NCI-H510A treated with DMSO at 0.1 percent for 48 hours (cell line): Measurements from ENCODE around the gene APOL3.
"Not testable (repeated sequence)": the region's sequence is repeated elsewhere in the genome, so short reads cannot be mapped to it uniquely, and the experiment has no call there.

ENCODE experiments used
- DNase-seq: peaks from one replicate; lab custom pipeline; 2025; lab: John Stamatoyannopoulos, UW

Gene APOL3

DNA sequence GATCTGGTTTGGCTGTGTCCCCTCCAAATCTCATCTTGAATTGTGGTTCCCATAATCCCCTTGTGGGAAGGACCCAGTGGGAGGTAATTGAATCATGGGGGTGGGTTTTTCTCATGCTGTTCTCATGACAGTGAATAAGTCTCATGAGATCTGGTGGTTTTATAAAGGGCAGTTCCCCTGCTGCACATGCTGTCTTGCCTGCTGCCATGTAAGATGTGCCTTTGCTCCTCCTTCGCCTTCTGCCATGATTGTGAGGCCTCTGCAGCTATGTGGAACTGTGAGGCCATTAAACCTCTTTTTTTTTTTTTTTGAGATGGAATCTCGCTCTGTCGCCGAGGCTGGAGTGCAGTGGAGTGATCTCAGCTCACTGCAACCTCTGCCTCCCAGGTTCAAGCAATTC lies 59.6 kb downstream of the APOL3 start:
- not testable (repeated sequence) for DNase-seq

DNA sequence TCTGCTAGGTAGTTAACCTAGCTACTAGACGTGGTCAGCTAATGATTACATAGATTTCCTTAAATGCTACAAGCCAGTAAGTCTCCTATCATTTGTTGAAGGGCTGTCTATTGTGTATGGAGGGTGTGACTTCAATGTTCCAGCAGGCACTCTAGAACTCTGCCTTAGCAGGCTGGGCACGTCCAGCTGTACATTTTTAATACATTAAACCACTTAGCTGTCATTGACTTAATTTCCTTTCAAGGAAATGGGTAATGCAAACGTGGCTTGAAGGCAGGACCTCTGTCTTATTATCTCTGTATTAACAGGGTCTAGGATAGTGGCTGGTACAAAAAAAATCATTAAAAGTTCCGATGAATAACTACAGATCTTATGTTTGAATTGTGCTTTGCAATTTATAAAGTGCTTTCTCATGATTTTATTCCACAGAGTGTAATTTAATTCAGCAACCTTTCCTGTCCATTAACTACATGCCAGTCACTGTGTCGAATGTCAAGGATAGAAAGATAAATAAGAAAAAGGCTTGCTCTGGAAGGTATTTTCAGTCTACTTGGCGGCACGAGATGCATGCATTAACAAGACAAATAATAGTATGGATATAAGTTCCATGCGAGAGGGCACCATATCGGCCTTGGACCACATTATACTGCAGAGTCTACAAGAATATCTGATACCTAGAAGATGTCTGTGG lies 60.3 kb downstream of the APOL3 start:
- no peak for DNase-seq

DNA sequence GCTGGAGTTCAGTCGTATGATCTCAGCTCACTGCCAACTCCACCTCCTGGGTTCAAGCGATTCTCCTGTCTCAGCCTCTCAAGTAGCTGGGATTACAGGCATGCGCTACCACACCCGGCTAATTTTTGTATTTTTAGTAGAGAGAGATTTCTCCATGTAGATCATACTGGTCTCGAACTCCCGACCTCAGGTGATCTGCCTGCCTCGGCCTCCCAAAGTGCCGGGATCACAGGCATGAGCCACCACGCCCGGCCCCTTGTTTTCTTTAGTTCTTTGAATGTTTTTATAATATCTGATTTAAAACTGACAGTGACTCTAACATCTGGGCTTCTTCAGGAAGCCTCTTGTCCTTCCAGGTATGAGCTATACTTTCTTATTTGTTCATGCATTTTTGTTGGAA lies 61.0 kb downstream of the APOL3 start:
- DNase-seq, result not testable (repeated sequence)

DNA sequence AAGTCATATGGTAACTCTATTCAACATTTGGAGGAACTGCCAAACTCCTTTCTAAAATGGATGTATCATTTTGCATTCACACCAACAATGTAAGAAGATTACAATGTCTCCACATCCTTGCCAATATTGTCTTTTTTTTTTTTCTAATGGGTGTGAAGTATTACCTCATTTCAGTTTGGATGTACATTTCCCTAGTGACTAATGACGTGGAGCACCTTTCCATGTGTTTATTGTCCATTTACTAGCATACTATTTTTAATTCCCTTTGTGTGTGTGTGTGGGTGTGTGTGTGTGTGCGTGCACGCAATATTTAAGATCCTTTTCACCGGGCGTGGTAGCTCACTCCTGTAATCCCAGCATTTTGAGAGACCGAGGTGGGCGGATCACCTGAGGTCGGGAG lies 62.7 kb downstream of the APOL3 start:
- DNase-seq, result no peak

DNA sequence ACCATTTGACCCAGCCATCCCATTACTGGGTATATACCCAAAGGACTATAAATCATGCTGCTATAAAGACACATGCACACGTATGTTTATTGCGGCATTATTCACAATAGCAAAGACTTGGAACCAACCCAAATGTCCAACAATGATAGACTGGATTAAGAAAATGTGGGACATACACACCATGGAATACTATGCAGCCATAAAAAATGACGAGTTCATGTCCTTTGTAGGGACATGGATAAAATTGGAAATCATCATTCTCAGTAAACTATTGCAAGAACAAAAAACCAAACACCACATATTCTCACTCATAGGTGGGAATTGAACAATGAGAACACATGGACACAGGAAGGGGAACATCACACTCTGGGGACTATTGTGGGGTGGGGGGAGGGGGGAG lies 69.8 kb downstream of the APOL3 start:
- not testable (repeated sequence) for DNase-seq
